ENCODE measurements around the gene IL17C.

The IL17C gene

DNA sequence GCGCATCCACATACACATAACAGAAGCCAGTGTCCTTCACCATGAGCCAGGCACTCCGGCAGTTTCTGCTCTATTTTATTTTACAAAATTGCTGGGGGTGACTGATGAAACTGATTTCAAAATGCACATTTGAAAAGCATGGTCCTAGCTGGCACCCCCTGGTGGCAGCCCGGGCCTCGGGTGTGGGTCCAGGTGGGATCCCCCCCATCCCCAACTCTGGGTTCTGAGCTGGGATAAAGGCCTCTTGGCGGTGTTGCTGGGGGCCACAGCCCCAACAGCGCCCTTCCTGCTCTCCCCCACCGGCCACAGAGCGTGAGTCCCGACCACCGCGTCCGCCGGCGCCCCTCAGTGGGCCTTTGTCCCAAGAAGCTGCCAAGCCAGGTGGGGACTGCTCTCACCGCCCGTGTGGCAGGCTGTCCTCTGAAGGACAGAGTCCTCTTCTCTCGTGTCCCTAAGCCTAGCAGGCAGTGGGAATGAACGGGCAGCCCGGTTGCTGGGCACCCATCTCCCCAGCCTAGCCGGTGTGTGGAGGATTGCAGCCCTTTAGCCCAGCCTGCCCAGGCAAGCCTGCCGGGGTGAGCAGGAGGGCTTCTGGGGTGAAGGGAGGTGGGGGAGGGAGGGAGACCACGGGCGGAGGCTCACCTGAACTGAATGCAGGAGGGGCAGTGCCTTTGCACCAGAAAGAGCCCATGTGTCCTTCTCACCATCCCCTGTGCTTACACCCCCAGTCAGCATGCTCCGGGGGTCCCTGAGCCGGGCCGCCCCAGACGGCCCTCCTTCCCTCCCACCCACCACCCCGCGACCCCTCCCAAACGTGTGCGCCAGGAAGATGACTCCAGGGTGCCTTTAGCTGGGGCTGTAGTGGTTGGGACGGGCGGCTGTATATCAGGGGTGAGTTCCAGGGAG is 47.0 kb downstream of the IL17C start:
- no peak for DNase-seq (ENCODE audit: low spot score)

DNA sequence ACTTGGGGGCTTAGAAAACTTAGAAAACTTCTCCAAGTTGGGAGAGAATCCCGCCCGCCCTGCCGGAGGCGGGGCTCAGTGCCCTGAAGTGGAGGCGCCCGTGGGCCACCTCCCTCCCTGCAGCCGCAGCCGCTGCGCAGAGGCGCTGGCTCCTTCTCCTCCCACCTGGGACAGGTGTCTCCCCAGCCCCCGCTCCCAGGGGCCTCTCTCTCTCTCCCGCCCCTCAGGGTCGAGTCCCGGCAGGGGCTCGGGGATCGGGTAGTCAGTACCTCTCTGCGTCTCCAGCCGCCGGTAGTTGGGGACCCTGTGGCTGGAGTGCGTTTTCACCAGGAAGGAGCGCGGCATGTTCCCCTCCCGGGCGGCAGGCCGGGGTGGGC is 47.7 kb downstream of the IL17C start:
- DNase-seq (ENCODE audit: low spot score): no peak

DNA sequence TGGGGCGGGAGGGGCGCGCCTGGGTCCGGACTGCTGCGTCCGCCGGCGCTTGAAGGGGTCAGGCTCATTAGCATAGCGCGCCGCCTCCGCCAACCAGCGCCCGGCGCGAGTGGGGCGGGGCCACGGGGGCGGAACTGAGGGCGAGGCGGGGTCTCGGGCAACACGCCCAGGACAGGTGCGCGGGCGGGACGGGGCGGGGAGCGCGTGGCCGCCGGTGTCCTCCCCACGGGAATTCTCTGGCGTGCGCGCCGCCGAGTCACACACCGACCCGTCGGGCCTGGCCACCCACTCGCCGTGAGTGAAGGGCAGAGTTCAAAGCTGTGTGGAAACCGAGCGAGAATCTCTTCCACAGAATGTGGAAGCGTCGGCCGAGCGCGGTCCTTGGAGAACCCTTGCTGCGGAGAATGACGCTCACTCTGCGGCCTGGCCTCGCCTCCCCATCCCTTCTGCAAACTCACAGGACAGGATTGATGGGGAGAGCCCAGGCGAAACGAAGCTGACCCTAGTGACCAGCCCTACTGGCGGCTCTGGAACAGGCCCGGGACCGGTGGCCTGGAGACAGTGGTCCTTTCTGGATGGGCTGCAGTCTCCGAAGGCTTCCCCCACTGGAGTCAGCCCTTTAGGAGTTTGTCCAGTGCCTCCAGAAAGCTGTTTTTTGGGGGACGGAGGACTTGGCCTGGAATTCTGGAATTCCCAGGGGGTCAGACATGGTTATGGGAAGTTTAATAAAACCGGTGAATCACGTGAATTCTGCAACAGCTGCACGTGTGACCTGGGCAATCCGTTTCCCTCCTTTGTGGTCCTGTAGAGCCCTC is 48.3 kb downstream of the IL17C start, which contains the start of gene SNAI3:
Gene SNAI3 (minus strand): TSS at position 69 of the 815 bp plus-strand sequence. CDS start 101 bp downstream, outside the sequence.
- DNase-seq (ENCODE audit: low spot score): peak; percentile 96

DNA sequence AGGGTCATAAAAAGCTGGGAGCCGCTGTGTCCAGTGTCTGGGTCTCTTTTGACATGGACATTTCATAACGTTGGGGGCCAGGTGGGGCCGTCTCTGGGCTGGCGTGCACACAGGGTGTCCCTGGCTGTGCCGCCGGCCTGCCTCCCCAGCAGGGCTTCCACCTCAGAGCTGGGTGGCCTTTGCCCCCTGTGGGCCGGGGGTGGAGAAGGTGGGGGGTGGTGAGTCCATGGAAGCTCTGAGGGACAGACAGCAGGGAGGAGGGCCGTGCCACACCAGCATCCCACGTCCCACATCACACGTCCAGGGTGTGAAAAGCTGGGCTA is 48.8 kb downstream of the IL17C start:
- DNase-seq (ENCODE audit: low spot score): no peak

DNA sequence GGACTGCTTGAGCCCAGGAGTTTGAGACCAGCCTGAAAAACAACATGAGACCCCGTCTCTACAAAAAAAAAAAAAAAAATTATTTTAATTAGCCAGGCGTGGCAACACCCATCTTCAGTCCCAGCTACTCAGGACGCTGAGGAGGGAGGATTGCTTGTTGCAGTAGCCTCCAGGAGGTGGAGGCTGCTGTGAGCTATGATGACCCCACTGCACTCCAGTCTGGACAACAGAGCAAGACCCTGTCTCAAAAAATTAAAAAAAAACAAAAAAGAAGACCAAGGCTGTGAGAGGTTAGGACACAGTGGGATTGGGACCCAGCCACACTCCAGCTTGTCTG is 49.3 kb downstream of the IL17C start:
- DNase-seq (ENCODE audit: low spot score): no peak

DNA sequence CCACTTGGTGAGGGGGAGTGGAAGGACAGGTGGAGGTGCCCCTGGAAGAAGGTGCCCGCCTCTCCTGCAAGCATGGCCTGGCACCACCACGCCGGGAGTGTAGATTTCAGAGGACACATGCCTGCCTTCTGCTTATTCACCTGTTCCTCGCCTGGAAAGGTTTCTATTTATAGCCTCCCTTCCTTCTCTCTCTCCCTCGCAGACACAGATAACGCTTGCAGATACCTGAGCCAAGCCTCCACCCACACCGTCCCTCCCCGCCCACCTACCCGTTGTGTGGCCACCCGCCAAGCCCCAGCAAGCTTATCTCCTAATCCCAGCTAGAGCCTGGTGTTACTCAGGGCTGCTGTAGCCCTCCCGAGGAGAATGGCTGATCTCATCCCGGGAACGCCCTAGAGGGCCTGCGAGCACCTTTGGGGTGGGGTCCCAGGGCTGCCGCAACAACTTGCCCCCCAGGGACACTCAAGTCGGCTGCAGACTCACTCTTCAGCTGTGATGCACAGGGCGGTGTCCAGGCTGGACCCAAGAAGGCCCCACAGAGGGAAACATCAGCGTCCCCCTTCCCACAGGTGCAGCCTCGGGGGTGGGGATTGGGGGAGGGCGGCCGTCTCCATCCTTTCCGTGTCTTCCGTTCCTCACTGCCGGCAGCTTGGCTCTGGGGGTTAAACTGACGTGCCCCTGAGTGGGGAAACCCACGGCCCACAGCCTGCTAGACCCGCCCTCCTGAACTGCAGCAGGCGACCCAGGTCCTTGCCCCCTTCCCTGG is 49.8 kb downstream of the IL17C start:
- no peak for DNase-seq (ENCODE audit: low spot score)

Data from ecto neural progenitor cell (in vitro differentiated cells).